Neural cell (in vitro differentiated cells): ENCODE results near the gene GPC3. TPM values are rescaled to one million over a fixed set of nuclear protein-coding genes. Genes with fewer than 3 reads are reported as not detected.

ENCODE experiments used
- H2AFZ ChIP-seq: fragments of 200-600, 300-800 bp; sonication (generic), shearing (Covaris generic); 2 replicates; pipeline ENCODE4 v1.6.0; 2014; ENCODE audit warnings: low read depth, mild to moderate bottlenecking, antibody characterized with exemption, low read length, moderate library complexity
- H3F3A ChIP-seq: fragments of 200-600 bp; shearing (Covaris generic); 2 replicates; pipeline ENCODE4 v1.6.1; 2016; ENCODE audit warnings: mild to moderate bottlenecking, moderate library complexity, mixed read lengths, antibody characterized with exemption, low read length; ENCODE audit not compliant: insufficient read depth, poor library complexity, severe bottlenecking
- H3K27ac ChIP-seq: fragments of 200-600, 300-800 bp; sonication (generic), shearing (Covaris generic); 2 replicates; pipeline ENCODE4 v1.5.1; 2014; ENCODE audit warnings: mild to moderate bottlenecking, low read length, moderate library complexity
- H3K27me3 ChIP-seq: fragments of 300-800, 200-600 bp; sonication (generic), shearing (Covaris generic); 2 replicates; pipeline ENCODE4 v1.6.0; 2014; ENCODE audit warnings: mild to moderate bottlenecking, low read depth, low read length, moderate library complexity; ENCODE audit not compliant: insufficient read depth
- H3K36me3 ChIP-seq: fragments of 300-800, 200-600 bp; sonication (generic), shearing (Covaris generic); 2 replicates; pipeline ENCODE4 v1.5.1; 2014; ENCODE audit warnings: mild to moderate bottlenecking, antibody characterized with exemption, low read length, moderate library complexity; ENCODE audit not compliant: insufficient read depth
- H3K4me2 ChIP-seq: fragments of 300-800, 200-600 bp; sonication (generic), shearing (Covaris generic); 2 replicates; pipeline ENCODE4 v1.6.0; 2014; ENCODE audit warnings: mild to moderate bottlenecking, low read length
- H3K4me3 ChIP-seq: fragments of 300-800, 200-600 bp; sonication (generic), shearing (Covaris generic); 2 replicates; pipeline ENCODE4 v1.5.1; 2014; ENCODE audit warnings: mild to moderate bottlenecking, low read length, moderate library complexity
- H3K79me2 ChIP-seq: fragments of 200-600 bp; shearing (Covaris generic); replicated peaks from 2 replicates; pipeline ENCODE4 v1.6.0; 2014; ENCODE audit warnings: mild to moderate bottlenecking, low read length, moderate library complexity; ENCODE audit not compliant: insufficient read depth
- H3K9ac ChIP-seq: fragments of 300-800, 200-600 bp; sonication (generic), shearing (Covaris generic); 2 replicates; pipeline ENCODE4 v1.6.1; 2016; ENCODE audit warnings: mild to moderate bottlenecking, low read length, mixed read lengths
- H3K9me2 ChIP-seq: fragments of 200-600 bp; shearing (Covaris generic); 2 replicates; pipeline ENCODE4 v1.6.1; 2016; ENCODE audit warnings: mild to moderate bottlenecking, low read length, mixed read lengths; ENCODE audit not compliant: insufficient read depth
- H3K9me3 ChIP-seq: fragments of 200-600, 300-800 bp; sonication (generic), shearing (Covaris generic); 2 replicates; pipeline ENCODE4 v1.6.1; 2016; ENCODE audit warnings: mild to moderate bottlenecking, mixed run types, low read length, moderate library complexity, mixed read lengths
- H4K20me1 ChIP-seq: fragments of 200-600 bp; shearing (Covaris generic); 2 replicates; pipeline ENCODE4 v1.6.1; 2016; ENCODE audit warnings: mild to moderate bottlenecking, mixed run types; ENCODE audit not compliant: insufficient read depth
- EP300 ChIP-seq: fragments of 450-650 bp; conservative IDR thresholded peaks from 2 replicates; pipeline ENCODE4 v1.6.1; 2014; ENCODE audit warnings: antibody characterized with exemption, mild to moderate bottlenecking, moderate library complexity; ENCODE audit not compliant: poor library complexity, severe bottlenecking
- EZH2 ChIP-seq: fragments of 200-600, 300-800 bp; shearing (Covaris generic), sonication (generic); IDR thresholded peaks from 2 replicates; pipeline ENCODE4 v1.6.1; 2014; ENCODE audit warnings: antibody characterized with exemption, low read length, borderline replicate concordance, mild to moderate bottlenecking; ENCODE audit not compliant: insufficient read depth, poor library complexity, severe bottlenecking
- MXI1 ChIP-seq: fragments of 450-650 bp; conservative IDR thresholded peaks from 2 replicates; pipeline ENCODE4 v1.6.1; 2014; ENCODE audit warnings: antibody characterized with exemption, mild to moderate bottlenecking; ENCODE audit not compliant: poor library complexity, severe bottlenecking
- POLR2AphosphoS5 ChIP-seq: IDR thresholded peaks from 2 replicates; pipeline ENCODE4 v1.6.1; 2012
- RAD21 ChIP-seq: fragments of 450-650 bp; conservative IDR thresholded peaks from 2 replicates; pipeline ENCODE4 v1.6.1; 2014; ENCODE audit warnings: antibody characterized with exemption, mild to moderate bottlenecking, moderate library complexity
- SMC3 ChIP-seq: fragments of 450-650 bp; conservative IDR thresholded peaks from 2 replicates; pipeline ENCODE4 v1.6.1; 2014; ENCODE audit warnings: antibody characterized with exemption, mild to moderate bottlenecking, moderate library complexity; ENCODE audit not compliant: poor library complexity
- TAF1 ChIP-seq: IDR thresholded peaks from 2 replicates; pipeline ENCODE4 v1.6.1; 2012; ENCODE audit warnings: low read depth
- polyA plus RNA-seq: library from polyadenylated mRNA; depleted of rRNA; stranded (reverse); fragments of >200 nt; gene quantifications from 2 replicates; pipeline ENCODE4 v1.2.3, GENCODE V29; 2014
- TF ChIP-seq, protein P1 (sequence below): fragments of 450-650 bp; IDR thresholded peaks from 2 replicates; pipeline ENCODE4 v1.5.1; 2014; ENCODE audit warnings: antibody characterized with exemption, mild to moderate bottlenecking, moderate library complexity; ENCODE audit not compliant: poor library complexity, severe bottlenecking
- TF ChIP-seq, protein P2 (sequence below): IDR thresholded peaks from 2 replicates; pipeline ENCODE4 v1.6.1; 2012; ENCODE audit warnings: borderline replicate concordance

The GPC3 gene
- polyA plus RNA-seq, 1 donor from 2014 or later, result 2.1 TPM

DNA sequence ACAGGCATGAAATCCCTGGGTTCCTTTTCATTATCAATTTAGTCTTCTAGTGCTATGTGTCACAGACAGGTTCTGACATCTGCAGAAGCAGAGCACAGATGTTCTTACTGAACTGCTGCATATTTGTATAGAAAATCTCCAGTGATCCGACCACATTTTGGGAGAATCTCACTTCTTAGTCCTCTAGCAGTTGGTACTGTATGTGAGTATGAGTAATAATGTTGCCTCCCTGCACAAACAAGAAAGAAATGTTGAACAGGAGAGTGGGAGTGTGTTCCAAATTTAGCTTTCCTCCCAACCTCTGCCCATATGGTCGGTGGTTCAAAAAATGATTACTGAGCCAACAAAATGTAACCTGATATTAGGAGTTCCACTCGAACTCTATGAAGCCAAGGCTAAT, 404.8 kb downstream of the GPC3 start:
- H2AFZ ChIP-seq, result no peak overlapping the region
- H3K4me3 ChIP-seq, result no peak overlapping the region
- TF ChIP-seq SMC3 (no peak), EZH2 (no peak), MXI1 (no peak), POLR2AphosphoS5 (no peak), RAD21 (no peak), EP300 (no peak), TAF1 (no peak)
- TF ChIP-seq, protein P1, sequence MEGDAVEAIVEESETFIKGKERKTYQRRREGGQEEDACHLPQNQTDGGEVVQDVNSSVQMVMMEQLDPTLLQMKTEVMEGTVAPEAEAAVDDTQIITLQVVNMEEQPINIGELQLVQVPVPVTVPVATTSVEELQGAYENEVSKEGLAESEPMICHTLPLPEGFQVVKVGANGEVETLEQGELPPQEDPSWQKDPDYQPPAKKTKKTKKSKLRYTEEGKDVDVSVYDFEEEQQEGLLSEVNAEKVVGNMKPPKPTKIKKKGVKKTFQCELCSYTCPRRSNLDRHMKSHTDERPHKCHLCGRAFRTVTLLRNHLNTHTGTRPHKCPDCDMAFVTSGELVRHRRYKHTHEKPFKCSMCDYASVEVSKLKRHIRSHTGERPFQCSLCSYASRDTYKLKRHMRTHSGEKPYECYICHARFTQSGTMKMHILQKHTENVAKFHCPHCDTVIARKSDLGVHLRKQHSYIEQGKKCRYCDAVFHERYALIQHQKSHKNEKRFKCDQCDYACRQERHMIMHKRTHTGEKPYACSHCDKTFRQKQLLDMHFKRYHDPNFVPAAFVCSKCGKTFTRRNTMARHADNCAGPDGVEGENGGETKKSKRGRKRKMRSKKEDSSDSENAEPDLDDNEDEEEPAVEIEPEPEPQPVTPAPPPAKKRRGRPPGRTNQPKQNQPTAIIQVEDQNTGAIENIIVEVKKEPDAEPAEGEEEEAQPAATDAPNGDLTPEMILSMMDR, result no peak
- TF ChIP-seq, protein P2, sequence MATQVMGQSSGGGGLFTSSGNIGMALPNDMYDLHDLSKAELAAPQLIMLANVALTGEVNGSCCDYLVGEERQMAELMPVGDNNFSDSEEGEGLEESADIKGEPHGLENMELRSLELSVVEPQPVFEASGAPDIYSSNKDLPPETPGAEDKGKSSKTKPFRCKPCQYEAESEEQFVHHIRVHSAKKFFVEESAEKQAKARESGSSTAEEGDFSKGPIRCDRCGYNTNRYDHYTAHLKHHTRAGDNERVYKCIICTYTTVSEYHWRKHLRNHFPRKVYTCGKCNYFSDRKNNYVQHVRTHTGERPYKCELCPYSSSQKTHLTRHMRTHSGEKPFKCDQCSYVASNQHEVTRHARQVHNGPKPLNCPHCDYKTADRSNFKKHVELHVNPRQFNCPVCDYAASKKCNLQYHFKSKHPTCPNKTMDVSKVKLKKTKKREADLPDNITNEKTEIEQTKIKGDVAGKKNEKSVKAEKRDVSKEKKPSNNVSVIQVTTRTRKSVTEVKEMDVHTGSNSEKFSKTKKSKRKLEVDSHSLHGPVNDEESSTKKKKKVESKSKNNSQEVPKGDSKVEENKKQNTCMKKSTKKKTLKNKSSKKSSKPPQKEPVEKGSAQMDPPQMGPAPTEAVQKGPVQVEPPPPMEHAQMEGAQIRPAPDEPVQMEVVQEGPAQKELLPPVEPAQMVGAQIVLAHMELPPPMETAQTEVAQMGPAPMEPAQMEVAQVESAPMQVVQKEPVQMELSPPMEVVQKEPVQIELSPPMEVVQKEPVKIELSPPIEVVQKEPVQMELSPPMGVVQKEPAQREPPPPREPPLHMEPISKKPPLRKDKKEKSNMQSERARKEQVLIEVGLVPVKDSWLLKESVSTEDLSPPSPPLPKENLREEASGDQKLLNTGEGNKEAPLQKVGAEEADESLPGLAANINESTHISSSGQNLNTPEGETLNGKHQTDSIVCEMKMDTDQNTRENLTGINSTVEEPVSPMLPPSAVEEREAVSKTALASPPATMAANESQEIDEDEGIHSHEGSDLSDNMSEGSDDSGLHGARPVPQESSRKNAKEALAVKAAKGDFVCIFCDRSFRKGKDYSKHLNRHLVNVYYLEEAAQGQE, result no peak
- no peaks in the 10 kb centered on the region for H3K79me2 ChIP-seq
- no peak overlapping the region for H3K9ac ChIP-seq
- H3K9me3 ChIP-seq, result no peaks in the 10 kb centered on the region
- no peak overlapping the region for H3K27ac ChIP-seq
- H4K20me1 ChIP-seq, result no peaks in the 10 kb centered on the region
- no peak overlapping the region for H3K4me2 ChIP-seq
- H3K36me3 ChIP-seq, result no peaks in the 10 kb centered on the region
- no peaks in the 10 kb centered on the region for H3K27me3 ChIP-seq
- H3F3A ChIP-seq, result no peaks in the 10 kb centered on the region
- H3K9me2 ChIP-seq, result no peaks in the 10 kb centered on the region

DNA sequence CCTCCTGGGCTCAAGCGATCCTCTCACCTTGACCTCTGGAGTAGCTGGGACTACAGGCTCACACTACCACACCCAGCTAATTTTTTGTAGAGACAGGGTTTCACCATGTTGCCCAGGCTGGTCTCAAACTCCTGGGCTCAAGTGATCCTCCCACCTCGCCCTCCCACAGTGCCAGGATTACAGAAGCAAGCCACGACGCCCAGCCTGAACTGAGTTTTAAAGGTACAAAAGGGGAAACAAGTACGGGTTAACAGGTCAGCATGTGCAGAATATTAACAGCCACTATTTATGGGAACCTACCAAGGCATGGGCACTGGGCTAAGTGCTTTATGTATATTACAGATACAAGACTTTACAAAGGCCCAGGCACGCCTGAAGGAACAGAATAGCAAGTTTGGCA, 405.8 kb downstream of the GPC3 start:
- H3K4me2 ChIP-seq, result no peak overlapping the region
- H3K9me3 ChIP-seq, result no peaks in the 10 kb centered on the region
- H3K4me3 ChIP-seq, result no peak overlapping the region
- H4K20me1 ChIP-seq, result no peaks in the 10 kb centered on the region
- H3K27me3 ChIP-seq, result no peaks in the 10 kb centered on the region
- H3K36me3 ChIP-seq, result no peaks in the 10 kb centered on the region
- no peak overlapping the region for H2AFZ ChIP-seq
- H3F3A ChIP-seq, result no peaks in the 10 kb centered on the region
- TF ChIP-seq SMC3 (no peak), EZH2 (no peak), MXI1 (no peak), EP300 (no peak), TAF1 (no peak), POLR2AphosphoS5 (no peak), RAD21 (no peak)
- TF ChIP-seq, protein P1, result no peak
- TF ChIP-seq, protein P2, result no peak
- no peak overlapping the region for H3K9ac ChIP-seq
- H3K79me2 ChIP-seq, result no peaks in the 10 kb centered on the region
- no peak overlapping the region for H3K27ac ChIP-seq
- no peaks in the 10 kb centered on the region for H3K9me2 ChIP-seq
